ENCODE measurements around the gene LPP.

LPP gene

DNA sequence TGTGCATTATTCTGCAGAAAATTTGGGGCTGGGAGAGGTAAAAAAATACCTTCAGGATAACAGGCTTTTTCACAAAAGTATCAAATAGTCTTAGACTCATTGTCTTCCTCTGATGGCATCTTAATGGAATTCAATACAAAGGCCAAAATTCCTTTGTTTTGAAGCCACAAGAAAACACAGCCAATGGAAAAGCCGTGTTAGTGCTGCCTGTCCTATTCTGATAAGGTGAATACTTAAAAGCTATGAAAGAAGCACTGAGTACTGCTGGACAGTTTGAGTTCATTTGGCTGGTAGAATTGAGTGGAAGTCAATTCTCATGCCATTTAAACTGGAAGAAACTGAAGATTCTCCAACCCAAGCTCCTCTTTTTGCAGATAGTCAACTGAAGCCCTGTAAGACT, 622.5 kb downstream of the LPP start:
- no peak overlapping the region for H3K4me3 ChIP-seq (ENCODE audit: extremely low read depth, insufficient read depth, low read length, poor library complexity, severe bottlenecking)
- peak overlapping the region; percentile 16 for H3K27ac ChIP-seq (ENCODE audit: low read depth, low read length, severe bottlenecking)
- 80 to 86% methylated on average over 1 of the region's 1 CpG for WGBS, 2 experiments (ENCODE audit: insufficient coverage in 2 of 2)
- peaks cover 8% of the 10 kb centered on the region for H3K4me1 ChIP-seq (ENCODE audit: control insufficient read depth, insufficient read depth, low read length, poor library complexity, severe bottlenecking)
- H3K9me3 ChIP-seq (ENCODE audit: control insufficient read depth, low read length): no peaks in the 10 kb centered on the region
- no peaks in the 10 kb centered on the region for H3K36me3 ChIP-seq (ENCODE audit: control insufficient read depth, insufficient read depth, low read length)

DNA sequence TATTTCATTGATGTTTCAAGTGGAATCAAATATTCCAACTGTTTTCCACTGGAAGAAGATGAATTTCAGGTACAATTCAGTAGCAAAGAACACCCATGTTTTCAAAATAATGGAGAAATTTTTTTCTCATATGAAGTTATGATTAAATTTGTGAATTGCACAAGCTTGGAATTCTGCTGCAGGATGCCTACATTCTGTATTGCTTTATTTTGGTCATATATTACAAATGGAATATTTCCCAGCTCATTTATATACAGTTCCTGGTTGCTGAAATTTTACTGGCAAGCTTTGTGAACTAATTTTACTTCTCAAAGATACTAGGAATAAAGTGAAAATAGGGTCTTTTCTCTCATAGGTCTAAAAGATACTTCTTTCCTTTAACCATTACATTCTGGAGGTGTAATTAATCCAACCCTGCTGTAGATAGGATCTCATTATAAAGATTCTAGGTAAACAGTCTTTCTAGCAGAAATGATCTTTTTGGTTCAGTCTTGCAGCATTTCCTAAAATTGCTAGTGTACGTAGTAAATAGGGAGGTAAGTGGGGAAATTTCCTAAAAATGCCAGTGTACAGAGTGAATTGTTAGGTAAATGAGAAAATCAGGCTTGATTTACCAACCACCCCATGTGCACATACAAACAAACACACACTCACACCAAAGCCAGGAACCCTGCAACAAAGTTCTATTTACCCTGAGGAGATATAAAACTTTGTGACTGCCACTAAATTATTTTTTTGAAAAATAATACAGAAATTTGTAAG, 624.3 kb downstream of the LPP start:
- peaks cover 8% of the 10 kb centered on the region for H3K4me1 ChIP-seq (ENCODE audit: control insufficient read depth, insufficient read depth, low read length, poor library complexity, severe bottlenecking)
- H3K9me3 ChIP-seq (ENCODE audit: control insufficient read depth, low read length): no peaks in the 10 kb centered on the region
- no peak overlapping the region for H3K4me3 ChIP-seq (ENCODE audit: extremely low read depth, insufficient read depth, low read length, poor library complexity, severe bottlenecking)
- WGBS, 2 experiments (ENCODE audit: insufficient coverage in 2 of 2): 83 to 100% methylated on average over 1 of the region's 1 CpG
- H3K36me3 ChIP-seq (ENCODE audit: control insufficient read depth, insufficient read depth, low read length): no peaks in the 10 kb centered on the region
- no peak overlapping the region for H3K27ac ChIP-seq (ENCODE audit: low read depth, low read length, severe bottlenecking)

GRCh38 chr3:188779281-188779980, 625.5 kb downstream of the LPP start:
- Histone ChIP-seq H3K36me3 (ENCODE audit: control insufficient read depth, insufficient read depth, low read length) (no peaks in the 10 kb centered on the region), H3K27ac (ENCODE audit: low read depth, low read length, severe bottlenecking) (no peak overlapping the region), H3K4me3 (ENCODE audit: extremely low read depth, insufficient read depth, low read length, poor library complexity, severe bottlenecking) (no peak overlapping the region), H3K9me3 (ENCODE audit: control insufficient read depth, low read length) (no peaks in the 10 kb centered on the region), H3K4me1 (ENCODE audit: control insufficient read depth, insufficient read depth, low read length, poor library complexity, severe bottlenecking) (peaks cover 8% of the 10 kb centered on the region)
- WGBS, 2 experiments (ENCODE audit: insufficient coverage in 2 of 2): 93 to 100% methylated on average over 5 to 6 of the region's 8 CpGs

- Histone ChIP-seq H3K27ac (ENCODE audit: low read depth, low read length, severe bottlenecking) (no peak overlapping the region), H3K4me1 (ENCODE audit: control insufficient read depth, insufficient read depth, low read length, poor library complexity, severe bottlenecking) (peaks cover 8% of the 10 kb centered on the region), H3K36me3 (ENCODE audit: control insufficient read depth, insufficient read depth, low read length) (no peaks in the 10 kb centered on the region), H3K4me3 (ENCODE audit: extremely low read depth, insufficient read depth, low read length, poor library complexity, severe bottlenecking) (no peak overlapping the region), H3K9me3 (ENCODE audit: control insufficient read depth, low read length) (no peaks in the 10 kb centered on the region)
- 86 to 92% methylated on average over 5 of the region's 5 CpGs for WGBS, 2 experiments (ENCODE audit: insufficient coverage in 2 of 2)
Observed at GRCh38 chr3:188780193-188781147, 626.5 kb downstream of the LPP start.

DNA sequence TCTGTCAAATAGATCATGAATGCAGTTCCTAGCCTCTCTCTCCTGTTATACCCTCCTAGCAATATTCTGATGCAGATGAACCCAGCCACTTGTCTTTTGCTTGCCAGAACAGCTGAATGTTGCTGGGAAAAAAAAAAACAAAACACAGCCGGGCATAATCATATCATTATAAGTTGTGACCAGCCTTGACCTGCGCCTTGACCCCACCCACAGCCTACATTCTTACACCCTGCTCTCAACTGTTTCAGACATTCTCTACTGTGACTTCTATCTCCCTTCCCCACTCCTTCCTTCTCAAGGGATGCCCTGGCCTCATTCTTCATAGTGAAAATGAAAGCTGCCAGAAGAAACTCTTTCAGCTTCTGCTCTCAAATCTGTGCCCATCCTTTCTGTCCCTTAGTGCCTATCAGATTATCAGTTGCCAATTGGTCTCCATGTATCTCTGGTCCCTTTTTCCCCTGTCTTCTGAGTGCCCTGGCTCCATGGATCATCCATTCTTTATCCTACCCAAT, 628.7 kb downstream of the LPP start:
- H3K36me3 ChIP-seq (ENCODE audit: control insufficient read depth, insufficient read depth, low read length): no peaks in the 10 kb centered on the region
- H3K4me3 ChIP-seq (ENCODE audit: extremely low read depth, insufficient read depth, low read length, poor library complexity, severe bottlenecking): no peak overlapping the region
- H3K9me3 ChIP-seq (ENCODE audit: control insufficient read depth, low read length): no peaks in the 10 kb centered on the region
- peaks cover 5% of the 10 kb centered on the region for H3K4me1 ChIP-seq (ENCODE audit: control insufficient read depth, insufficient read depth, low read length, poor library complexity, severe bottlenecking)
- no peak overlapping the region for H3K27ac ChIP-seq (ENCODE audit: low read depth, low read length, severe bottlenecking)
- WGBS, 2 experiments (ENCODE audit: insufficient coverage in 2 of 2): 100% methylated on average over 1 to 2 of the region's 2 CpGs

GRCh38 chr3:188786424-188786823, 632.5 kb downstream of the LPP start:
- WGBS, 2 experiments (ENCODE audit: insufficient coverage in 2 of 2): no CpG with 5 or more reads among the region's 2 CpGs
- Histone ChIP-seq H3K27ac (ENCODE audit: low read depth, low read length, severe bottlenecking) (no peak overlapping the region), H3K4me1 (ENCODE audit: control insufficient read depth, insufficient read depth, low read length, poor library complexity, severe bottlenecking) (peaks cover 24% of the 10 kb centered on the region), H3K4me3 (ENCODE audit: extremely low read depth, insufficient read depth, low read length, poor library complexity, severe bottlenecking) (no peak overlapping the region), H3K36me3 (ENCODE audit: control insufficient read depth, insufficient read depth, low read length) (no peaks in the 10 kb centered on the region), H3K9me3 (ENCODE audit: control insufficient read depth, low read length) (no peaks in the 10 kb centered on the region)

GRCh38 chr3:188788621-188789081, 634.7 kb downstream of the LPP start:
- 72 to 82% methylated on average over 4 of the region's 5 CpGs for WGBS, 2 experiments (ENCODE audit: insufficient coverage in 2 of 2)
- H3K36me3 ChIP-seq (ENCODE audit: control insufficient read depth, insufficient read depth, low read length): no peaks in the 10 kb centered on the region
- H3K9me3 ChIP-seq (ENCODE audit: control insufficient read depth, low read length): no peaks in the 10 kb centered on the region
- H3K27ac ChIP-seq (ENCODE audit: low read depth, low read length, severe bottlenecking): peak overlapping the region; percentile 81
- H3K4me1 ChIP-seq (ENCODE audit: control insufficient read depth, insufficient read depth, low read length, poor library complexity, severe bottlenecking): peaks cover 24% of the 10 kb centered on the region
- no peak overlapping the region for H3K4me3 ChIP-seq (ENCODE audit: extremely low read depth, insufficient read depth, low read length, poor library complexity, severe bottlenecking)

DNA sequence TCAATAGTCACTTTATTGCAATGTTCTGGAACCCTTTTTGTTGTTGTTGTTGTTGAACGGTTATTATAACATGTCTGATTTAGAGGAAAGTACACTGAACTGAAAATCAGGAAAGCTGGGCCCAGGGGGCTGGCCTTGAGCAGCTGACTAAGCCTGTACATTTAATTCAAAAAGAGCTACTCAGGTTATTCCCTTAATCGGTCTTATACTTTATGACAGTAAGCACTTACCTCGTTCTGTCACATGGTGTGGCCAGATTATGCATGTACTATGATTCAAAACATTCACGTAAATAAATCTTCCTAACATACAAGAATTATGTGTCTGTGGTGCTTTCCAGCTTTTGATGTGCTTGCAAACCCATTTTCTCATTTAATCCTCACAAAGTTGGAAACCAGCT, 635.3 kb downstream of the LPP start:
- H3K4me3 ChIP-seq (ENCODE audit: extremely low read depth, insufficient read depth, low read length, poor library complexity, severe bottlenecking): no peak overlapping the region
- 89 to 93% methylated on average over 1 to 4 of the region's 4 CpGs for WGBS, 2 experiments (ENCODE audit: insufficient coverage in 2 of 2)
- H3K4me1 ChIP-seq (ENCODE audit: control insufficient read depth, insufficient read depth, low read length, poor library complexity, severe bottlenecking): peaks cover 24% of the 10 kb centered on the region
- H3K27ac ChIP-seq (ENCODE audit: low read depth, low read length, severe bottlenecking): peak overlapping the region; percentile 81
- no peaks in the 10 kb centered on the region for H3K9me3 ChIP-seq (ENCODE audit: control insufficient read depth, low read length)
- no peaks in the 10 kb centered on the region for H3K36me3 ChIP-seq (ENCODE audit: control insufficient read depth, insufficient read depth, low read length)

GRCh38 chr3:188791311-188791710, 637.4 kb downstream of the LPP start:
- peaks cover 5% of the 10 kb centered on the region for H3K9me3 ChIP-seq (ENCODE audit: control insufficient read depth, low read length)
- H3K27ac ChIP-seq (ENCODE audit: low read depth, low read length, severe bottlenecking): no peak overlapping the region
- 91 to 93% methylated on average over 2 to 4 of the region's 4 CpGs for WGBS, 2 experiments (ENCODE audit: insufficient coverage in 2 of 2)
- H3K4me1 ChIP-seq (ENCODE audit: control insufficient read depth, insufficient read depth, low read length, poor library complexity, severe bottlenecking): peaks cover 26% of the 10 kb centered on the region
- no peak overlapping the region for H3K4me3 ChIP-seq (ENCODE audit: extremely low read depth, insufficient read depth, low read length, poor library complexity, severe bottlenecking)
- peaks cover 6% of the 10 kb centered on the region for H3K36me3 ChIP-seq (ENCODE audit: control insufficient read depth, insufficient read depth, low read length)

DNA sequence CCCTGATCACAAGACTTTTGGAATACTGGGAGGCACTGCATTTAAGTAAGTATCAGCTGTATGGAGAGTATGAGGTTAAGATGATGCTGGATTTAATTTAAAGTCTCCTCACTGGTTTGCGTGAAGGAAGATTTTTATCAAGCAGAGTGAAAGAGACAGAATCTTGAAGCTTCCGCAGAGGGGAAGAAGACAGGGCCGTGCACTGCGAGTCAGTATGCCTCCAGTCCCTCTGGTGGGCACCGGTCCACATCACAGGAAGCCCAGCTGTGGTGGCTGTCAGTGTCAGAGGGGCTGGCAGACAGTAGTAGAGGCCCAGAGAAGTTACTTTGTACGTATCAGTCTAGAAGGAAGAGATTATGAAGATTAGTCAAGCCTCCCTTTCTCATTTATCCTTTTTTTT, 638.8 kb downstream of the LPP start:
- H3K4me1 ChIP-seq (ENCODE audit: control insufficient read depth, insufficient read depth, low read length, poor library complexity, severe bottlenecking): peaks cover 34% of the 10 kb centered on the region
- WGBS, 2 experiments (ENCODE audit: insufficient coverage in 2 of 2): 82 to 85% methylated on average over 2 to 4 of the region's 6 CpGs
- H3K36me3 ChIP-seq (ENCODE audit: control insufficient read depth, insufficient read depth, low read length): peaks cover 6% of the 10 kb centered on the region
- H3K27ac ChIP-seq (ENCODE audit: low read depth, low read length, severe bottlenecking): no peak overlapping the region
- no peak overlapping the region for H3K4me3 ChIP-seq (ENCODE audit: extremely low read depth, insufficient read depth, low read length, poor library complexity, severe bottlenecking)
- peaks cover 5% of the 10 kb centered on the region for H3K9me3 ChIP-seq (ENCODE audit: control insufficient read depth, low read length)

All from mesodermal cell (in vitro differentiated cells).